Esophagus muscularis mucosa (tissue), 4 donors: ENCODE results near the gene COMMD8.
A peak's percentile ranks its signal among the peaks of the same experiment; 100 is the strongest.

Source experiments
- CTCF ChIP-seq, 3 experiments: fragments of 200-600 bp in 2 of 3; fragments of 450-650 bp in 1 of 3; sonication (generic) in 2 of 3; IDR thresholded peaks; one replicate each; pipeline ENCODE4 v1.5.1; 2017 to 2019; ENCODE audit warnings: antibody characterized with exemption in 3 of 3, mild to moderate bottlenecking in 2 of 3, moderate library complexity in 1 of 3
- EP300 ChIP-seq: sonication (generic); formaldehyde crosslinking; IDR thresholded peaks from one replicate; pipeline ENCODE4 v1.6.1; 2017; ENCODE audit warnings: antibody characterized with exemption
- POLR2A ChIP-seq: fragments of 450-650 bp; IDR thresholded peaks from one replicate; pipeline ENCODE4 v1.6.1; 2017; ENCODE audit warnings: antibody characterized with exemption, moderate library complexity, mild to moderate bottlenecking, low read depth
- POLR2AphosphoS5 ChIP-seq, 2 donors: sonication (generic); formaldehyde crosslinking; IDR thresholded peaks; one replicate each; pipeline ENCODE4 v1.6.1; 2017; ENCODE audit warnings: antibody characterized with exemption in 2 of 2

- TF ChIP-seq CTCF (IDR thresholded peaks at IDR 0.05): peak; percentile 7 to 43 (median 12)
- TF ChIP-seq POLR2A: no peak
- no peak for TF ChIP-seq EP300
- TF ChIP-seq POLR2AphosphoS5 (IDR thresholded peaks at IDR 0.05): no peak
Measured at GRCh38 chr4:47490550-47490949, 27.0 kb upstream of the COMMD8 start.
